Sigmoid colon (tissue), 4 donors: ENCODE data around the gene FMNL2.

Source experiments
- EP300 ChIP-seq, 4 donors: sonication (generic); formaldehyde crosslinking; IDR thresholded peaks; one replicate each; pipeline ENCODE4 v1.6.1; 2017; ENCODE audit warnings: antibody characterized with exemption in 4 of 4
- POLR2A ChIP-seq, 2 donors: fragments of 450-650 bp; IDR thresholded peaks; one replicate each; pipeline ENCODE4 v1.6.1; 2016; ENCODE audit warnings: antibody characterized with exemption in 2 of 2, mild to moderate bottlenecking in 2 of 2, moderate library complexity in 2 of 2
- POLR2AphosphoS5 ChIP-seq, 4 donors: sonication (generic); formaldehyde crosslinking; IDR thresholded peaks; one replicate each; pipeline ENCODE4 v1.6.1; 2017; ENCODE audit warnings: antibody characterized with exemption in 4 of 4
- TF ChIP-seq, protein P1 (sequence below), 4 experiments: fragments of 450-650 bp in 3 of 4; fragments of 200-600 bp in 1 of 4; IDR thresholded peaks; one replicate each; pipeline ENCODE4 v1.5.1; 2016 to 2019; ENCODE audit warnings: antibody characterized with exemption in 4 of 4, mild to moderate bottlenecking in 3 of 4, moderate library complexity in 2 of 4

DNA sequence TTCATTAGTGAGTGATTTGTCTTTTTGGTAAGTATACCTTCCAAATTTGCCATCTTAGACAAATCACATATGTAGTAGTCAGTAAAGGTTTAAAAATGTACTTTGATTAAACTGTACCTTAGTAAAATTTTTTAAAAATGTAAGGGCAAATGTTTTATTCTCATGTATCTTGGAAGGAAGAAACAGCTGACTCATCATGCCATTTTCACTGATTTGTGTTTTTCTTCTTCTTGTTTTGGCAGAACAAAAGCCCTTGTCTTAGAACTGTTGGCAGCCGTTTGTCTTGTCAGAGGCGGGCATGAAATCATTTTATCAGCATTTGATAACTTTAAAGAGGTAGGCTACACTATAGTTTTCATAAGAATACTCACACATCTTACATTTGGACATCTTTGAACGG lies 245.7 kb downstream of the FMNL2 start:
- TF ChIP-seq, protein P1, sequence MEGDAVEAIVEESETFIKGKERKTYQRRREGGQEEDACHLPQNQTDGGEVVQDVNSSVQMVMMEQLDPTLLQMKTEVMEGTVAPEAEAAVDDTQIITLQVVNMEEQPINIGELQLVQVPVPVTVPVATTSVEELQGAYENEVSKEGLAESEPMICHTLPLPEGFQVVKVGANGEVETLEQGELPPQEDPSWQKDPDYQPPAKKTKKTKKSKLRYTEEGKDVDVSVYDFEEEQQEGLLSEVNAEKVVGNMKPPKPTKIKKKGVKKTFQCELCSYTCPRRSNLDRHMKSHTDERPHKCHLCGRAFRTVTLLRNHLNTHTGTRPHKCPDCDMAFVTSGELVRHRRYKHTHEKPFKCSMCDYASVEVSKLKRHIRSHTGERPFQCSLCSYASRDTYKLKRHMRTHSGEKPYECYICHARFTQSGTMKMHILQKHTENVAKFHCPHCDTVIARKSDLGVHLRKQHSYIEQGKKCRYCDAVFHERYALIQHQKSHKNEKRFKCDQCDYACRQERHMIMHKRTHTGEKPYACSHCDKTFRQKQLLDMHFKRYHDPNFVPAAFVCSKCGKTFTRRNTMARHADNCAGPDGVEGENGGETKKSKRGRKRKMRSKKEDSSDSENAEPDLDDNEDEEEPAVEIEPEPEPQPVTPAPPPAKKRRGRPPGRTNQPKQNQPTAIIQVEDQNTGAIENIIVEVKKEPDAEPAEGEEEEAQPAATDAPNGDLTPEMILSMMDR (IDR thresholded peaks at IDR 0.05) = no peak
- TF ChIP-seq POLR2A (IDR thresholded peaks at IDR 0.05) (no peak), POLR2AphosphoS5 (IDR thresholded peaks at IDR 0.05) (no peak), EP300 (IDR thresholded peaks at IDR 0.05) (no peak)
